Erythroblast (primary cell): Measurements from ENCODE around the gene HIPK2.

Source experiments
- GATA1 ChIP-seq: IDR thresholded peaks from 2 replicates; pipeline ENCODE4 v1.6.1; 2011; ENCODE audit warnings: low read depth, mild to moderate bottlenecking, control low read depth, low read length, moderate library complexity
- POLR2A ChIP-seq: IDR thresholded peaks from 2 replicates; pipeline ENCODE4 v1.6.1; 2011; ENCODE audit warnings: mild to moderate bottlenecking, low read length

- TF ChIP-seq POLR2A = no peak
- no peak for TF ChIP-seq GATA1
Observed at GRCh38 chr7:139745678-139746143, 32.1 kb downstream of the HIPK2 start.
